GM18498 (cell line): Measurements from ENCODE around the gene FRMD4A.

Experiments
- ATAC-seq: cut with Tn5 transposase; IDR thresholded peaks from one replicate; pipeline ENCODE4 v1.9.1; 2021; ENCODE audit warnings: mild to moderate bottlenecking, moderate library complexity; ENCODE audit not compliant: unreplicated experiment

The FRMD4A gene

GRCh38 chr10:14330388-14331061 is at the start of gene FRMD4A:
Gene FRMD4A (minus strand): TSS chr10:14330924.
- no peak for ATAC-seq

GRCh38 chr10:14379556-14380280 is 49.0 kb upstream of the FRMD4A start:
- ATAC-seq: no peak

GRCh38 chr10:14378387-14378960 is 47.8 kb upstream of the FRMD4A start:
- ATAC-seq: no peak

GRCh38 chr10:14377591-14378175 is 47.0 kb upstream of the FRMD4A start:
- ATAC-seq: no peak

- no peak for ATAC-seq
Measured at GRCh38 chr10:14374745-14375445, 44.2 kb upstream of the FRMD4A start.

- no peak for ATAC-seq
Measured at GRCh38 chr10:14372606-14373005, 41.9 kb upstream of the FRMD4A start.

GRCh38 chr10:14371581-14371980 is 40.9 kb upstream of the FRMD4A start:
- ATAC-seq: no peak

- no peak for ATAC-seq
Measured at GRCh38 chr10:14370894-14371293, 40.2 kb upstream of the FRMD4A start.

- no peak for ATAC-seq
Measured at GRCh38 chr10:14369906-14370305, 39.2 kb upstream of the FRMD4A start.

- no peak for ATAC-seq
Measured at GRCh38 chr10:14366760-14367159, 36.0 kb upstream of the FRMD4A start.

GRCh38 chr10:14365266-14365665 is 34.5 kb upstream of the FRMD4A start:
- no peak for ATAC-seq

- ATAC-seq: no peak
Measured at GRCh38 chr10:14362104-14362503, 31.4 kb upstream of the FRMD4A start.

GRCh38 chr10:14360961-14361360 is 30.2 kb upstream of the FRMD4A start:
- ATAC-seq: no peak

GRCh38 chr10:14360515-14360914 is 29.8 kb upstream of the FRMD4A start:
- ATAC-seq: no peak

GRCh38 chr10:14358886-14359573 is 28.3 kb upstream of the FRMD4A start:
- ATAC-seq: no peak

- no peak for ATAC-seq
Measured at GRCh38 chr10:14356921-14357320, 26.2 kb upstream of the FRMD4A start.

GRCh38 chr10:14355750-14356149 is 25.0 kb upstream of the FRMD4A start:
- no peak for ATAC-seq

GRCh38 chr10:14353291-14353913 is 22.7 kb upstream of the FRMD4A start:
- ATAC-seq: no peak

- ATAC-seq: no peak
Measured at GRCh38 chr10:14350006-14350405, 19.3 kb upstream of the FRMD4A start.

GRCh38 chr10:14349081-14349480 is 18.4 kb upstream of the FRMD4A start:
- ATAC-seq: no peak
